Measurements from ENCODE around the gene FBXO36.

- TF ChIP-seq CTCF (IDR thresholded peaks at IDR 0.05 in 2 of 3, conservative IDR thresholded peaks at IDR 0.05 in 1 of 3; ENCODE audit: borderline replicate concordance in 1 of 3, insufficient read depth in 1 of 3, low read depth in 2 of 3, low read length in 2 of 3) = no peak
- no peak for TF ChIP-seq POLR2AphosphoS5 (IDR thresholded peaks at IDR 0.05; ENCODE audit: low read depth, low read length)
- TF ChIP-seq EZH2 (IDR thresholded peaks at IDR 0.05) = no peak
- TF ChIP-seq SRF (IDR thresholded peaks at IDR 0.05; ENCODE audit: low read depth) = no peak
- TF ChIP-seq POLR2A (IDR thresholded peaks at IDR 0.05; ENCODE audit: borderline replicate concordance, extremely low read depth, insufficient read depth, insufficient read length) = no peak
- TF ChIP-seq ATF3 (IDR thresholded peaks at IDR 0.05) = no peak
- TF ChIP-seq MAX (IDR thresholded peaks at IDR 0.05) = no peak
Measured at GRCh38 chr2:229882583-229882982, 39.7 kb upstream of the FBXO36 start.

All from HCT116 (cell line).